Keratinocyte (primary cell): ENCODE results near the gene CCDC170. TPM values are rescaled to one million over a fixed set of nuclear protein-coding genes. Genes with fewer than 3 reads are reported as not detected.

ENCODE experiments used
- DNase-seq: peaks from one replicate; pipeline ENCODE4 v3.0.0-alpha.2; 2011; ENCODE audit warnings: low read depth, missing footprints, low spot score
- FAIRE-seq: peaks from 2 replicates; lab custom pipeline; 2011; peaks lifted over from hg19 to GRCh38; lab: Jason Lieb, UNC
- H2AFZ ChIP-seq: 2 replicates; pipeline ENCODE4 v1.6.0; 2012; ENCODE audit warnings: low read length, control low read depth, inconsistent platforms; ENCODE audit not compliant: control insufficient read depth
- H3K27ac ChIP-seq: 2 replicates; pipeline ENCODE4 v1.5.1; 2011; ENCODE audit warnings: low read length; ENCODE audit not compliant: control insufficient read depth, insufficient read depth
- H3K27me3 ChIP-seq: 3 replicates; pipeline ENCODE4 v1.6.0; 2011; ENCODE audit warnings: low read length; ENCODE audit not compliant: control insufficient read depth, insufficient read depth; ENCODE audit errors: extremely low read depth
- H3K36me3 ChIP-seq, 2 experiments: 2 replicates in 1 of 2; 3 replicates in 1 of 2; pipeline ENCODE4 v1.5.1; 2011; ENCODE audit warnings: low read length in 2 of 2, mild to moderate bottlenecking in 1 of 2; ENCODE audit not compliant: control insufficient read depth in 2 of 2, insufficient read depth in 2 of 2; ENCODE audit errors: extremely low read depth in 1 of 2
- H3K4me1 ChIP-seq: 3 replicates; pipeline ENCODE4 v1.5.1; 2011; ENCODE audit warnings: low read length; ENCODE audit not compliant: control insufficient read depth, insufficient read depth; ENCODE audit errors: extremely low read depth
- H3K4me2 ChIP-seq: 3 replicates; pipeline ENCODE4 v1.6.0; 2011; ENCODE audit warnings: low read depth, low read length; ENCODE audit not compliant: control insufficient read depth, insufficient read depth; ENCODE audit errors: extremely low read depth
- H3K4me3 ChIP-seq, 3 experiments: fragments of 200-600 bp in 1 of 3; sonication (generic) in 1 of 3; 2 replicates in 2 of 3; 3 replicates in 1 of 3; pipeline ENCODE4 v1.5.1; 2011 to 2016; ENCODE audit warnings: low read length in 3 of 3, mild to moderate bottlenecking in 3 of 3, control low read depth in 2 of 3, inconsistent platforms in 1 of 3, low read depth in 1 of 3, mixed read lengths in 1 of 3, mixed run types in 1 of 3, moderate library complexity in 1 of 3; ENCODE audit not compliant: control insufficient read depth in 2 of 3, insufficient read depth in 2 of 3; ENCODE audit errors: extremely low read depth in 1 of 3
- H3K79me2 ChIP-seq: 2 replicates; pipeline ENCODE4 v1.6.0; 2012; ENCODE audit warnings: low read length; ENCODE audit not compliant: control insufficient read depth, insufficient read depth
- H3K9ac ChIP-seq: 3 replicates; pipeline ENCODE4 v1.6.0; 2011; ENCODE audit warnings: low read length; ENCODE audit not compliant: control insufficient read depth, insufficient read depth; ENCODE audit errors: extremely low read depth
- H3K9me1 ChIP-seq: 3 replicates; pipeline ENCODE4 v1.6.0; 2011; ENCODE audit warnings: low read length; ENCODE audit not compliant: control insufficient read depth, insufficient read depth; ENCODE audit errors: extremely low read depth
- H3K9me3 ChIP-seq: 2 replicates; pipeline ENCODE4 v1.5.1; 2012; ENCODE audit warnings: low read depth, low read length; ENCODE audit not compliant: control insufficient read depth
- H4K20me1 ChIP-seq: 3 replicates; pipeline ENCODE4 v1.6.0; 2011; ENCODE audit warnings: low read length; ENCODE audit not compliant: control insufficient read depth, insufficient read depth; ENCODE audit errors: extremely low read depth
- EZH2 ChIP-seq: IDR thresholded peaks from one replicate; pipeline ENCODE4 v1.6.1; 2012; ENCODE audit warnings: inconsistent platforms, mild to moderate bottlenecking, low read length, moderate library complexity
- dilution Hi-C: fragments of 300-500 bp; cut with MboI; formaldehyde crosslinking; loops from one replicate; pipeline ENCODE4 v1.7.0; 2020; ENCODE audit warnings: low sequenced_read_pairs; ENCODE audit not compliant: extremely low pct_ligation_motif_present
- polyA plus RNA-seq, 5 experiments: library from polyadenylated mRNA; depleted of rRNA in 3 of 5; stranded (reverse) in 3 of 5; stranded (forward) in 1 of 5; unstranded in 1 of 5; fragments of >200 nt; gene quantifications; 1 replicate in 1 of 5; 2 replicates in 3 of 5; 3 replicates in 1 of 5; pipeline versions ENCODE4 v1.2.1 to v1.2.3, GENCODE V29; 2011 to 2012; ENCODE audit warnings: missing spikeins in 2 of 5, low read depth in 1 of 5, low replicate concordance in 1 of 5
- TF ChIP-seq, protein P1 (sequence below), 3 experiments: IDR thresholded peaks in 1 of 3; conservative IDR thresholded peaks in 1 of 3; optimal IDR thresholded peaks in 1 of 3; 2 replicates in 2 of 3; 3 replicates in 1 of 3; pipeline versions ENCODE3 to v1.5.1; 2011; ENCODE audit warnings: low read length in 3 of 3, mild to moderate bottlenecking in 3 of 3, moderate library complexity in 2 of 3, control low read depth in 1 of 3, inconsistent platforms in 1 of 3; ENCODE audit not compliant: insufficient read depth in 2 of 3; ENCODE audit errors: extremely low read depth in 1 of 3

CCDC170 gene
- polyA plus RNA-seq, 1 donor (not counting 4 experiments of a cell fraction or from before 2014, with no cell fraction given), result 0.10 TPM

DNA sequence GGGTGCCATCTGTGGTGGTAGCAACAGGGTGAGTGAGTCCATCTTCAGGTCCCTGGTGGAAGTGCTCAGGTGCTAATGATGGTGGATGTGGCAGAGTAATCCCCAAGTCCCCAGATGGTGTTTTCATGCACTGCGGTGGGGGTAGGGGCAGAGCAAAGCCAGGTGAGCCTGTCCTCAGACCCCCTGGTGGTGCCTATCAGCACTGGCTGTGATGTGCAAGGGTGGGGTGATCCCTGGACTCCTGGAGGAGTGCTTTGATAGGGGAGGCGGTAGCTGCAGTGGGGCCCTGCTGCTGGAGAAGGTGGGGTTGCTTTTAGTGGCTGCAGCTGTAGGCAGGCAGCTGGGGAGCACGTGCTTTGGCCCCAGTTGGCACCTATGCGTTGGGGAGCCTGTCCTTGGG is 70.8 kb downstream of the CCDC170 start:
- H3K27ac ChIP-seq, result no peak overlapping the region
- H3K9me3 ChIP-seq, result no peaks in the 10 kb centered on the region
- H3K9me1 ChIP-seq, result no peaks in the 10 kb centered on the region
- no peaks in the 10 kb centered on the region for H4K20me1 ChIP-seq
- TF ChIP-seq, protein P1, sequence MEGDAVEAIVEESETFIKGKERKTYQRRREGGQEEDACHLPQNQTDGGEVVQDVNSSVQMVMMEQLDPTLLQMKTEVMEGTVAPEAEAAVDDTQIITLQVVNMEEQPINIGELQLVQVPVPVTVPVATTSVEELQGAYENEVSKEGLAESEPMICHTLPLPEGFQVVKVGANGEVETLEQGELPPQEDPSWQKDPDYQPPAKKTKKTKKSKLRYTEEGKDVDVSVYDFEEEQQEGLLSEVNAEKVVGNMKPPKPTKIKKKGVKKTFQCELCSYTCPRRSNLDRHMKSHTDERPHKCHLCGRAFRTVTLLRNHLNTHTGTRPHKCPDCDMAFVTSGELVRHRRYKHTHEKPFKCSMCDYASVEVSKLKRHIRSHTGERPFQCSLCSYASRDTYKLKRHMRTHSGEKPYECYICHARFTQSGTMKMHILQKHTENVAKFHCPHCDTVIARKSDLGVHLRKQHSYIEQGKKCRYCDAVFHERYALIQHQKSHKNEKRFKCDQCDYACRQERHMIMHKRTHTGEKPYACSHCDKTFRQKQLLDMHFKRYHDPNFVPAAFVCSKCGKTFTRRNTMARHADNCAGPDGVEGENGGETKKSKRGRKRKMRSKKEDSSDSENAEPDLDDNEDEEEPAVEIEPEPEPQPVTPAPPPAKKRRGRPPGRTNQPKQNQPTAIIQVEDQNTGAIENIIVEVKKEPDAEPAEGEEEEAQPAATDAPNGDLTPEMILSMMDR (optimal IDR thresholded peaks at IDR 0.05 in 1 of 3, IDR thresholded peaks at IDR 0.05 in 1 of 3, conservative IDR thresholded peaks at IDR 0.05 in 1 of 3; ENCODE audit: extremely low read depth in 1 of 3, insufficient read depth in 2 of 3, low read length in 3 of 3), result no peak
- no peak for TF ChIP-seq EZH2
- H3K4me2 ChIP-seq, result no peak overlapping the region
- H3K4me3 ChIP-seq, result no peak overlapping the region
- dilution Hi-C loops, result no loop called here
- H3K9ac ChIP-seq, result no peak overlapping the region
- no peak for DNase-seq
- H3K36me3 ChIP-seq, result no peaks in the 10 kb centered on the region
- no peaks in the 10 kb centered on the region for H3K4me1 ChIP-seq
- no peak for FAIRE-seq
- H3K79me2 ChIP-seq, result no peaks in the 10 kb centered on the region
- H3K27me3 ChIP-seq, result no peaks in the 10 kb centered on the region
- H2AFZ ChIP-seq, result no peak overlapping the region

DNA sequence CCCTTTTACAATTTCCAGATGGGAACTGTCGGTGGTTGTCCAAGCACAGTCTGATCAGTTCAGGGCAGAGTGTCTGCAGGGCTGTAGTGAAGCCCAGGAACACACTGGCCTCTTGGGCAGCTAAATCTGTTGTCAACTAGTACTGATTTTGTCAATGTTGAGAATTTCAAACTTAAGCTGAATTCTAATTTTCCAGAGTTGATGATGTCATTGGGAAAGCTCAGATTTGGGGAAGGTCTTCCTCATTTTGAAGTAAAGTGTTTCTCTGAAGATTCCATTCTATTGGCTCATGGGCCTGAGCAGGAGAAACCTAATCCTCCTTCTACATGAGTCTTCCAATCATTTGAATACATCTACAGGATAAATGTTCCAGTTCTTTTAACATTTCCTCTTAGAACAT is 72.1 kb downstream of the CCDC170 start:
- no peak for FAIRE-seq
- dilution Hi-C loops, result no loop called here

More for the DNA sequence above, 72.1 kb downstream of the CCDC170 start:
- H3K9me3 ChIP-seq, result no peaks in the 10 kb centered on the region
- no peak overlapping the region for H3K27ac ChIP-seq
- no peaks in the 10 kb centered on the region for H3K36me3 ChIP-seq
- no peak for DNase-seq
- H2AFZ ChIP-seq, result no peak overlapping the region
- H3K4me3 ChIP-seq, result no peak overlapping the region
- H3K27me3 ChIP-seq, result no peaks in the 10 kb centered on the region
- H4K20me1 ChIP-seq, result no peaks in the 10 kb centered on the region
- TF ChIP-seq, protein P1 (optimal IDR thresholded peaks at IDR 0.05 in 1 of 3, IDR thresholded peaks at IDR 0.05 in 1 of 3, conservative IDR thresholded peaks at IDR 0.05 in 1 of 3; ENCODE audit: extremely low read depth in 1 of 3, insufficient read depth in 2 of 3, low read length in 3 of 3), result no peak
- TF ChIP-seq EZH2, result no peak
- no peak overlapping the region for H3K9ac ChIP-seq
- no peaks in the 10 kb centered on the region for H3K9me1 ChIP-seq
- H3K4me2 ChIP-seq, result no peak overlapping the region
- H3K4me1 ChIP-seq, result no peaks in the 10 kb centered on the region
- no peaks in the 10 kb centered on the region for H3K79me2 ChIP-seq
